Right lobe of liver (tissue), 4 donors: ENCODE measurements around the gene KCNMA1.

Experiments used
- POLR2A ChIP-seq: fragments of 450-650 bp; IDR thresholded peaks from one replicate; pipeline ENCODE4 v1.6.1; 2017; ENCODE audit warnings: antibody characterized with exemption, mild to moderate bottlenecking
- TF ChIP-seq, protein P1 (sequence below), 4 donors: fragments of 200-600 bp in 3 of 4; fragments of 450-650 bp in 1 of 4; IDR thresholded peaks; one replicate each; pipeline versions ENCODE4 v1.5.1 to v1.8.0; 2016 to 2022; ENCODE audit warnings: antibody characterized with exemption in 4 of 4, mild to moderate bottlenecking in 2 of 4
- donor health status: DM: no; HTN: no; CAD: no.
- donor health status: DM: no; HTN: no; CAD: no.
- donor health status: DM: no; HTN: yes; CAD: no.

DNA sequence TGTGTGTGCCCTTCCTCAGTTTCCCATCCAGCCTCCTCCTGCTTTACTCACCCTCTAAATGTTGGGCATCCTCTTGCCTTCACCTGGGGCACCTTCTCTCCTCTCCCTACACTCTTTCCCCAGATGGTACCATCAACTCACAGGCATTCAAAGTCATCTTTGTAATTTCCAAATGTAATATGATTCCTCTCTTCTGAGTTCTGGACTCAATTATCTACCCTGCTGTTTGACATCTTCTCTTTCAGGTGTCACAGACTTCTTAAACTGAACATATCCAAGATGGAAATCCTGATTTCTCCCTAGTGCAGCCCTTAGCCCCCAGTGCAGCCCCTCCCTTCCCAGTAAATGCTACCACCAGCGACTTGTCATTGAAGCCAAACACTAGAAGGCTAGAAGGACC, 422.8 kb downstream of the KCNMA1 start:
- TF ChIP-seq, protein P1, sequence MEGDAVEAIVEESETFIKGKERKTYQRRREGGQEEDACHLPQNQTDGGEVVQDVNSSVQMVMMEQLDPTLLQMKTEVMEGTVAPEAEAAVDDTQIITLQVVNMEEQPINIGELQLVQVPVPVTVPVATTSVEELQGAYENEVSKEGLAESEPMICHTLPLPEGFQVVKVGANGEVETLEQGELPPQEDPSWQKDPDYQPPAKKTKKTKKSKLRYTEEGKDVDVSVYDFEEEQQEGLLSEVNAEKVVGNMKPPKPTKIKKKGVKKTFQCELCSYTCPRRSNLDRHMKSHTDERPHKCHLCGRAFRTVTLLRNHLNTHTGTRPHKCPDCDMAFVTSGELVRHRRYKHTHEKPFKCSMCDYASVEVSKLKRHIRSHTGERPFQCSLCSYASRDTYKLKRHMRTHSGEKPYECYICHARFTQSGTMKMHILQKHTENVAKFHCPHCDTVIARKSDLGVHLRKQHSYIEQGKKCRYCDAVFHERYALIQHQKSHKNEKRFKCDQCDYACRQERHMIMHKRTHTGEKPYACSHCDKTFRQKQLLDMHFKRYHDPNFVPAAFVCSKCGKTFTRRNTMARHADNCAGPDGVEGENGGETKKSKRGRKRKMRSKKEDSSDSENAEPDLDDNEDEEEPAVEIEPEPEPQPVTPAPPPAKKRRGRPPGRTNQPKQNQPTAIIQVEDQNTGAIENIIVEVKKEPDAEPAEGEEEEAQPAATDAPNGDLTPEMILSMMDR (IDR thresholded peaks at IDR 0.05) = no peak
- TF ChIP-seq POLR2A = no peak
